Neural progenitor cell (in vitro differentiated cells): ENCODE data around the gene PPP1R18. TPM values are rescaled to one million over a fixed set of nuclear protein-coding genes. Genes with fewer than 3 reads are reported as not detected.

Experiments
- DNase-seq: peaks from one replicate; pipeline ENCODE4 v3.0.0-alpha.2; 2016; ENCODE audit warnings: low spot score
- H2AFZ ChIP-seq: fragments of 200-600 bp; sonication (generic); replicated peaks from 2 replicates; pipeline ENCODE4 v1.6.1; 2016; ENCODE audit warnings: antibody characterized with exemption
- H3F3A ChIP-seq: fragments of 200-600 bp; sonication (generic); 2 replicates; pipeline ENCODE4 v1.6.1; 2016; ENCODE audit warnings: antibody characterized with exemption, low read depth
- H3K27ac ChIP-seq: fragments of 200-600 bp; sonication (generic); 2 replicates; pipeline ENCODE4 v1.5.1; 2016; ENCODE audit warnings: mild to moderate bottlenecking
- H3K27me3 ChIP-seq: fragments of 200-600 bp; sonication (generic); 2 replicates; pipeline ENCODE4 v1.6.1; 2016; ENCODE audit warnings: mild to moderate bottlenecking, moderate library complexity
- H3K36me3 ChIP-seq: fragments of 200-600 bp; sonication (generic); 2 replicates; pipeline ENCODE4 v1.5.1; 2016
- H3K4me1 ChIP-seq: fragments of 200-600 bp; sonication (generic); 2 replicates; pipeline ENCODE4 v1.6.1; 2016; ENCODE audit warnings: mixed run types
- H3K4me2 ChIP-seq: fragments of 200-600 bp; sonication (generic); 2 replicates; pipeline ENCODE4 v1.6.1; 2016
- H3K4me3 ChIP-seq: fragments of 200-600 bp; sonication (generic); 2 replicates; pipeline ENCODE4 v1.5.1; 2016
- H3K79me2 ChIP-seq: fragments of 200-600 bp; sonication (generic); 2 replicates; pipeline ENCODE4 v1.6.1; 2016; ENCODE audit warnings: low read depth
- H3K9ac ChIP-seq: fragments of 200-600 bp; sonication (generic); 2 replicates; pipeline ENCODE4 v1.6.1; 2016
- H3K9me3 ChIP-seq: fragments of 200-600 bp; sonication (generic); 2 replicates; pipeline ENCODE4 v1.5.1; 2016; ENCODE audit warnings: low read depth
- H4K20me1 ChIP-seq: fragments of 200-600 bp; sonication (generic); 2 replicates; pipeline ENCODE4 v1.6.1; 2016; ENCODE audit warnings: low read depth
- H3K27ac Mint-ChIP-seq: 3 replicates; pipeline ENCODE4 v1.8.0; 2021; ENCODE audit warnings: mixed read lengths
- H3K27me3 Mint-ChIP-seq: 2 replicates; pipeline ENCODE4 v1.8.0; 2022; ENCODE audit warnings: low read depth, mild to moderate bottlenecking, inconsistent platforms, moderate library complexity, mixed read lengths; ENCODE audit not compliant: insufficient read depth
- H3K36me3 Mint-ChIP-seq: 3 replicates; pipeline ENCODE4 v1.8.0; 2021; ENCODE audit warnings: mixed read lengths
- H3K4me1 Mint-ChIP-seq: 3 replicates; pipeline ENCODE4 v1.8.0; 2021; ENCODE audit warnings: mixed read lengths
- H3K4me3 Mint-ChIP-seq: 3 replicates; pipeline ENCODE4 v1.8.0; 2021; ENCODE audit warnings: mild to moderate bottlenecking, moderate library complexity, mixed read lengths
- H3K9me3 Mint-ChIP-seq: 3 replicates; pipeline ENCODE4 v1.8.0; 2020; ENCODE audit warnings: mixed read lengths
- EZH2 ChIP-seq: fragments of 200-600 bp; sonication (generic); IDR thresholded peaks from 2 replicates; pipeline ENCODE4 v1.6.1; 2017; ENCODE audit warnings: antibody characterized with exemption, mild to moderate bottlenecking, moderate library complexity
- EZH2phosphoT487 ChIP-seq: fragments of 200-600 bp; sonication (generic); IDR thresholded peaks from 2 replicates; pipeline ENCODE4 v1.6.1; 2017; ENCODE audit warnings: antibody characterized with exemption
- small RNA-seq: library from RNA; depleted of rRNA; stranded (forward); fragments of <200 nt; gene quantifications from one replicate; pipeline ENCODE3, GENCODE V24; 2015
- total RNA-seq: library from RNA; depleted of rRNA; stranded (reverse); fragments of >200 nt; gene quantifications from 2 replicates; pipeline ENCODE4 v1.2.3, GENCODE V29; 2015; ENCODE audit warnings: low replicate concordance
- TF ChIP-seq, protein P1 (sequence below): fragments of 200-600 bp; sonication (generic); IDR thresholded peaks from 2 replicates; pipeline ENCODE4 v1.5.1; 2017; ENCODE audit warnings: antibody characterized with exemption, mild to moderate bottlenecking

PPP1R18 gene
- total RNA-seq, 1 donor from 2014 or later = 10.2 TPM

DNA sequence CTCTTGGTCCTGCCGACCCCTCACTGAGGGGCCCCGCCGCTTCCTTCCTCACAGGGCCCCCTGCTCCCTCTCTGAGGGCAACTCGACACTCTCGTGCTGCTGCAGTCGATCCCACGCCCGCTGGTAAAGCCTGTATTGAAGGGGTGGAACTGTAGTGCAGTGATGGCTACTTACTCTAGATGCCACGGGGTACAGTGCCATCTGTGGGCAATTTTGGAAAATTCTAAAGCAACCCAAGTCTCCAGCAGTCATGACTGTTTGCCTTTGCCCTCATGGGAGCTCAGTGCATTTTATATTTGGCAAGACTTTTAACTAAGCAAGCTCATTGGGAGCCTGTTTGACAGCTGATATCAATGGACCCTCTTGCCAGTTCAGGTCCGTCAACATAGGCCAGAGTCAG is 46.0 kb downstream of the PPP1R18 start:
- peaks cover 4% of the 10 kb centered on the region for H3K79me2 ChIP-seq
- no peaks in the 10 kb centered on the region for H3K36me3 ChIP-seq
- Mint-ChIP-seq H3K9me3 (no peaks in the 10 kb centered on the region), H3K27me3 (no peaks in the 10 kb centered on the region), H3K4me1 (no peaks in the 10 kb centered on the region), H3K4me3 (no peak overlapping the region), H3K36me3 (peaks cover 29% of the 10 kb centered on the region), H3K27ac (no peak overlapping the region)
- peaks cover 6% of the 10 kb centered on the region for H3F3A ChIP-seq
- TF ChIP-seq, protein P1, sequence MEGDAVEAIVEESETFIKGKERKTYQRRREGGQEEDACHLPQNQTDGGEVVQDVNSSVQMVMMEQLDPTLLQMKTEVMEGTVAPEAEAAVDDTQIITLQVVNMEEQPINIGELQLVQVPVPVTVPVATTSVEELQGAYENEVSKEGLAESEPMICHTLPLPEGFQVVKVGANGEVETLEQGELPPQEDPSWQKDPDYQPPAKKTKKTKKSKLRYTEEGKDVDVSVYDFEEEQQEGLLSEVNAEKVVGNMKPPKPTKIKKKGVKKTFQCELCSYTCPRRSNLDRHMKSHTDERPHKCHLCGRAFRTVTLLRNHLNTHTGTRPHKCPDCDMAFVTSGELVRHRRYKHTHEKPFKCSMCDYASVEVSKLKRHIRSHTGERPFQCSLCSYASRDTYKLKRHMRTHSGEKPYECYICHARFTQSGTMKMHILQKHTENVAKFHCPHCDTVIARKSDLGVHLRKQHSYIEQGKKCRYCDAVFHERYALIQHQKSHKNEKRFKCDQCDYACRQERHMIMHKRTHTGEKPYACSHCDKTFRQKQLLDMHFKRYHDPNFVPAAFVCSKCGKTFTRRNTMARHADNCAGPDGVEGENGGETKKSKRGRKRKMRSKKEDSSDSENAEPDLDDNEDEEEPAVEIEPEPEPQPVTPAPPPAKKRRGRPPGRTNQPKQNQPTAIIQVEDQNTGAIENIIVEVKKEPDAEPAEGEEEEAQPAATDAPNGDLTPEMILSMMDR = no peak
- TF ChIP-seq EZH2phosphoT487 (no peak), EZH2 (no peak)
- H3K27ac ChIP-seq = no peak overlapping the region
- no peak for DNase-seq
- no peak overlapping the region for H2AFZ ChIP-seq
- peaks cover 8% of the 10 kb centered on the region for H4K20me1 ChIP-seq
- no peak overlapping the region for H3K9ac ChIP-seq
- no peaks in the 10 kb centered on the region for H3K27me3 ChIP-seq
- no peak overlapping the region for H3K4me3 ChIP-seq
- no peaks in the 10 kb centered on the region for H3K4me1 ChIP-seq
- H3K9me3 ChIP-seq = no peaks in the 10 kb centered on the region
- H3K4me2 ChIP-seq = no peak overlapping the region

DNA sequence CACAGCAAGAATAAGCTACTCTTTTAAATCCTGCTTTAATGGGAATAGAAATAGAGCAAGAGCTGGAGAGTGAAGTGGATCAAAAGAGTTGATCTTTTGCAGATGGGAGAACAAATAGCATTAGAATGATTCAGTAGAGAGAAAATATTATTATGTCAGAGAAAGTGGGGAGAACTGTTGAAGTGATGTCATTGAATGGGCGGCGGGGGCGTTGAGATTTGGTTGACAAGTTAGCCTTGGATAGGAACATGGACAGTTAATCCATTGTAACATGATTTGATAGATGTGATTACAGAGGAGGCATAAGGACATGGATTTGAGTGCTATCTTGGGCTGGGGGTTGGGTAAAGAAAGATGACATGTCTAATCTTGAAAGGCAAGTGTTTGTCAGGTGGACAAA is 50.6 kb downstream of the PPP1R18 start:
- H3K4me3 ChIP-seq = no peak overlapping the region
- no peaks in the 10 kb centered on the region for H3K9me3 Mint-ChIP-seq
- peaks cover 2% of the 10 kb centered on the region for H3K27me3 Mint-ChIP-seq
- no peak overlapping the region for H3K4me3 Mint-ChIP-seq
- no peak for DNase-seq
- no peaks in the 10 kb centered on the region for H3K79me2 ChIP-seq
- no peaks in the 10 kb centered on the region for H3K27me3 ChIP-seq
- peaks cover 36% of the 10 kb centered on the region for H3K36me3 Mint-ChIP-seq
- no peaks in the 10 kb centered on the region for H3F3A ChIP-seq
- H3K4me2 ChIP-seq = no peak overlapping the region
- no peak overlapping the region for H3K9ac ChIP-seq
- H3K9me3 ChIP-seq = no peaks in the 10 kb centered on the region
- no peak overlapping the region for H2AFZ ChIP-seq
- H3K36me3 ChIP-seq = no peaks in the 10 kb centered on the region
- H3K27ac ChIP-seq = no peak overlapping the region
- no peak overlapping the region for H3K27ac Mint-ChIP-seq
- peaks cover 1% of the 10 kb centered on the region for H4K20me1 ChIP-seq
- TF ChIP-seq EZH2 (no peak), EZH2phosphoT487 (no peak)
- TF ChIP-seq, protein P1 = no peak
- H3K4me1 ChIP-seq = no peaks in the 10 kb centered on the region
- H3K4me1 Mint-ChIP-seq = no peaks in the 10 kb centered on the region

DNA sequence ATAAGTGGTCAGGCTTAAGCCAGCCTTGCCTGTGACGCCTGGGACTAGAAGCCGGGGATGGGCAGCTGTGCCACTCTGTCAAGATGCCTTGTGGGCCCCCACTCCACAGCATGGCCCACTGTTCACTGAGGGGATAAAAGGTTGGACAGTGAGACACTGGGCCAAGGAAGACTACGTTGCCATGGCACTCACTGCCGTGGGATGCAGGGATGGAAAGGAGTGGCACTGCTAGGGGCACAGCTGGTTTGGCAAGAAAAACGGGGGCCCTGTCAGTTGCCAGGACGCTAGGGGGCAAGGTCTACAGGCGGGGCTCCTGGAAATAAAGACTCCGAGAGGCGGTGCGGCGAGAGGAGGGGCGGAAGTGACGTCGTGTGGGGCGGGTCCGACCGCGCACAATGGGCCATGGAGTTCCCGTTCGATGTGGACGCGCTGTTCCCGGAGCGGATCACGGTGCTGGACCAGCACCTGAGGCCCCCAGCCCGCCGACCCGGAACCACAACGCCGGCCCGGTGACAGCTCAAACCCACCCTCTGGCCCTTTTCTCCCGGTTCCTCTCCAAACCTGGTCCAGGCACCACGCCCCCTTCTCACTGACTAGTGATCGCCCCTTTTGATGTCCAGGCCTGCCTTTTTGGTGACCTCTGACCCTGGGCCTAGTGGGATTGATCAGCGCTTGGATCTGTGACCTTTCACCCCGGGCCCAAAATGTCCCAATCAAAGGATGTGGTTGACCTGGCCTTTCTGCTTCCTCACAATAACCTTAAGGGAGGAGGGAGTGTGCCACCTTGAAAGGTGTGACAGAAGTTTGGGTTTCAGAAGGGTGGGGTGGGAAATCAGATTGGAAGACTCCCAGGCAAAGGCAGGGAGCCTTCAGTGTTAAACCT is 59.7 kb downstream of the PPP1R18 start, which contains the start of gene ATAT1:
TSS of gene ATAT1 (plus strand) at position 391 of the 883 bp plus-strand sequence.
- Histone ChIP-seq H2AFZ (peak within 1 kb of the TSS; percentile 90), H3K9ac (peak within 1 kb of the TSS; percentile 80), H3K79me2 (peaks cover 22% of the 10 kb centered on the region), H3K4me3 (peak within 1 kb of the TSS; percentile 82), H3F3A (peaks cover 10% of the 10 kb centered on the region), H3K27ac (peak within 1 kb of the TSS; percentile 68), H3K36me3 (peaks cover 8% of the 10 kb centered on the region), H4K20me1 (no peaks in the 10 kb centered on the region), H3K4me1 (peaks cover 8% of the 10 kb centered on the region), H3K4me2 (peak within 1 kb of the TSS; percentile 93), H3K27me3 (no peaks in the 10 kb centered on the region), H3K9me3 (no peaks in the 10 kb centered on the region)
- TF ChIP-seq EZH2 = no peak
- TF ChIP-seq EZH2phosphoT487 = no peak
- TF ChIP-seq, protein P1 = peak; percentile 51
- Mint-ChIP-seq H3K27me3 (peaks cover 2% of the 10 kb centered on the region), H3K4me1 (peaks cover 20% of the 10 kb centered on the region), H3K9me3 (no peaks in the 10 kb centered on the region), H3K36me3 (peaks cover 30% of the 10 kb centered on the region), H3K27ac (peak within 1 kb of the TSS; percentile 90), H3K4me3 (peak within 1 kb of the TSS; percentile 93)
- DNase-seq = peak; percentile 90

Small RNAs within 50 kb of the gene (small RNA-seq; reads per million reads assigned to genes)
- gene RF00019 = not detected

Other genes starting within 250 kb of the PPP1R18 start
- gene HLA-E, start 197.1 kb downstream of the PPP1R18 start, total RNA-seq = 24.8 and 43.1 TPM in 2 replicates
- 23.7 and 34.7 TPM in 2 replicates for gene GNL1, start 130.2 kb downstream of the PPP1R18 start, total RNA-seq
- gene PRR3, start 129.3 kb downstream of the PPP1R18 start, total RNA-seq = 13.7 and 18.6 TPM in 2 replicates
- gene ABCF1, start 115.2 kb downstream of the PPP1R18 start, total RNA-seq = 43.9 and 56.0 TPM in 2 replicates
- gene PPP1R10, start 69.4 kb downstream of the PPP1R18 start, total RNA-seq = 38.6 and 46.4 TPM in 2 replicates
- gene MRPS18B, start 68.8 kb downstream of the PPP1R18 start, total RNA-seq = 18.5 and 32.1 TPM in 2 replicates
- gene ATAT1, start 59.8 kb downstream of the PPP1R18 start, total RNA-seq = 17.9 and 18.7 TPM in 2 replicates
- gene C6orf136, start 39.5 kb downstream of the PPP1R18 start, total RNA-seq = 3.7 and 9.4 TPM in 2 replicates
- 17.6 and 29.2 TPM in 2 replicates for gene DHX16, start 13.6 kb downstream of the PPP1R18 start, total RNA-seq
- gene NRM, start 4.3 kb upstream of the PPP1R18 start, total RNA-seq = 12.4 and 38.3 TPM in 2 replicates
- gene MDC1, start 30.6 kb upstream of the PPP1R18 start, total RNA-seq = 22.6 and 29.5 TPM in 2 replicates
- gene TUBB, start 33.7 kb upstream of the PPP1R18 start, total RNA-seq = 1,479 and 2,270 TPM in 2 replicates
- 80.3 and 96.9 TPM in 2 replicates for gene FLOT1, start 56.0 kb upstream of the PPP1R18 start, total RNA-seq
- gene IER3, start 57.9 kb upstream of the PPP1R18 start, total RNA-seq = 2.0 and 7.1 TPM in 2 replicates
- gene DDR1, start 197.9 kb upstream of the PPP1R18 start, total RNA-seq = 85.3 and 234 TPM in 2 replicates
- gene GTF2H4, start 221.6 kb upstream of the PPP1R18 start, total RNA-seq = 29.2 and 50.0 TPM in 2 replicates
- 21.5 and 64.6 TPM in 2 replicates for gene VARS2, start 227.6 kb upstream of the PPP1R18 start, total RNA-seq
- gene SFTA2, start 245.5 kb upstream of the PPP1R18 start, total RNA-seq = not detected in 2 replicates